H9 (cell line): Measurements from ENCODE around the gene NOP9. TPM values are rescaled to one million over a fixed set of nuclear protein-coding genes. Genes with fewer than 3 reads are reported as not detected.

ENCODE experiments used
- DNase-seq: peaks from one replicate; pipeline ENCODE4 v3.0.0-alpha.2; 2017
- H2AFZ ChIP-seq: one replicate; pipeline ENCODE4 v1.6.1; 2013; ENCODE audit warnings: mild to moderate bottlenecking, low read length, control low read depth, moderate library complexity
- H2AK5ac ChIP-seq: 2 replicates; pipeline ENCODE4 v1.6.1; 2013; ENCODE audit warnings: low read length, control low read depth, mixed read lengths; ENCODE audit not compliant: insufficient read length
- H2BK120ac ChIP-seq: one replicate; pipeline ENCODE4 v1.6.1; 2013; ENCODE audit warnings: low read depth, mild to moderate bottlenecking, low read length, control low read depth, inconsistent platforms; ENCODE audit not compliant: poor library complexity, severe bottlenecking
- H2BK12ac ChIP-seq: 2 replicates; pipeline ENCODE4 v1.6.1; 2013; ENCODE audit warnings: low read length, control low read depth, mixed read lengths, low read depth; ENCODE audit not compliant: insufficient read length
- H2BK15ac ChIP-seq: 2 replicates; pipeline ENCODE4 v1.6.1; 2013; ENCODE audit warnings: low read depth, low read length, control low read depth
- H2BK20ac ChIP-seq: one replicate; pipeline ENCODE4 v1.6.1; 2013; ENCODE audit warnings: low read depth, mild to moderate bottlenecking, low read length, control low read depth, inconsistent platforms; ENCODE audit not compliant: poor library complexity, severe bottlenecking
- H2BK5ac ChIP-seq: 2 replicates; pipeline ENCODE4 v1.6.1; 2013; ENCODE audit warnings: low read length, control low read depth, mixed read lengths; ENCODE audit not compliant: insufficient read length
- H3K14ac ChIP-seq: 2 replicates; pipeline ENCODE4 v1.6.1; 2013; ENCODE audit warnings: low read length, control low read depth; ENCODE audit not compliant: insufficient read depth
- H3K18ac ChIP-seq: 2 replicates; pipeline ENCODE4 v1.6.1; 2013; ENCODE audit warnings: low read depth, mild to moderate bottlenecking, mixed read lengths, low read length, control low read depth; ENCODE audit not compliant: insufficient read length
- H3K23ac ChIP-seq: 2 replicates; pipeline ENCODE4 v1.6.1; 2013; ENCODE audit warnings: low read length, control low read depth, mixed read lengths, low read depth; ENCODE audit not compliant: insufficient read length
- H3K23me2 ChIP-seq: 2 replicates; pipeline ENCODE4 v1.6.1; 2013; ENCODE audit warnings: low read depth, mild to moderate bottlenecking, mixed read lengths, low read length, control low read depth; ENCODE audit not compliant: insufficient read length, poor library complexity, severe bottlenecking
- H3K27ac ChIP-seq: 2 replicates; pipeline ENCODE4 v1.5.1; 2013; ENCODE audit warnings: low read length, control low read depth, mixed read lengths, low read depth; ENCODE audit not compliant: insufficient read length
- H3K27me3 ChIP-seq: 2 replicates; pipeline ENCODE4 v1.6.1; 2013; ENCODE audit warnings: low read length, control low read depth, inconsistent platforms; ENCODE audit not compliant: insufficient read depth
- H3K4ac ChIP-seq: 2 replicates; pipeline ENCODE4 v1.6.1; 2013; ENCODE audit warnings: low read depth, mild to moderate bottlenecking, control low read depth, inconsistent platforms, low read length, moderate library complexity
- H3K4me1 ChIP-seq: 2 replicates; pipeline ENCODE4 v1.6.1; 2013; ENCODE audit warnings: low read length, control low read depth, inconsistent platforms; ENCODE audit not compliant: insufficient read depth
- H3K4me2 ChIP-seq: 2 replicates; pipeline ENCODE4 v1.6.1; 2013; ENCODE audit warnings: low read length, control low read depth, mixed read lengths; ENCODE audit not compliant: insufficient read length, insufficient read depth
- H3K56ac ChIP-seq: 2 replicates; pipeline ENCODE4 v1.6.1; 2013; ENCODE audit warnings: low read depth, mild to moderate bottlenecking, mixed read lengths, low read length, control low read depth; ENCODE audit not compliant: insufficient read length
- H3K79me1 ChIP-seq: 2 replicates; pipeline ENCODE4 v1.6.1; 2013; ENCODE audit warnings: low read depth, mild to moderate bottlenecking, moderate library complexity, low read length, control low read depth, inconsistent platforms; ENCODE audit not compliant: insufficient read depth, poor library complexity, severe bottlenecking
- H3K79me2 ChIP-seq: 2 replicates; pipeline ENCODE4 v1.6.1; 2013; ENCODE audit warnings: low read length, control low read depth, inconsistent platforms; ENCODE audit not compliant: insufficient read depth
- H3K9ac ChIP-seq: 2 replicates; pipeline ENCODE4 v1.6.1; 2013; ENCODE audit warnings: low read length, control low read depth, mixed read lengths; ENCODE audit not compliant: insufficient read length; ENCODE audit errors: extremely low read depth
- H3K9me3 ChIP-seq: one replicate; pipeline ENCODE4 v1.6.1; 2013; ENCODE audit warnings: low read depth, low read length, inconsistent platforms; ENCODE audit not compliant: control insufficient read depth
- H3T11ph ChIP-seq: one replicate; pipeline ENCODE4 v1.6.1; 2013; ENCODE audit warnings: mild to moderate bottlenecking, low read length, control low read depth, inconsistent platforms
- H4K20me1 ChIP-seq: one replicate; pipeline ENCODE4 v1.6.1; 2013; ENCODE audit not compliant: control insufficient read depth, insufficient read length, insufficient read depth
- H4K5ac ChIP-seq: 2 replicates; pipeline ENCODE4 v1.6.1; 2013; ENCODE audit warnings: low read depth, mild to moderate bottlenecking, mixed read lengths, low read length, control low read depth; ENCODE audit not compliant: insufficient read length
- H4K8ac ChIP-seq: replicated peaks from 2 replicates; pipeline ENCODE4 v1.6.1; 2013; ENCODE audit warnings: low read length, control low read depth, mixed read lengths, low read depth; ENCODE audit not compliant: insufficient read length
- H4K91ac ChIP-seq: 2 replicates; pipeline ENCODE4 v1.6.1; 2013; ENCODE audit warnings: low read depth, mild to moderate bottlenecking, moderate library complexity, mixed read lengths, low read length, control low read depth; ENCODE audit not compliant: insufficient read length
- H3K27ac Mint-ChIP-seq, 3 experiments: 2 replicates in 2 of 3; 3 replicates in 1 of 3; pipeline ENCODE4 v1.8.0; 2020 to 2021; ENCODE audit warnings: mixed read lengths in 3 of 3, mild to moderate bottlenecking in 1 of 3, moderate library complexity in 1 of 3
- H3K27me3 Mint-ChIP-seq: 2 replicates; pipeline ENCODE4 v1.8.0; 2021; ENCODE audit warnings: low read depth, mild to moderate bottlenecking, moderate library complexity, mixed read lengths
- H3K36me3 Mint-ChIP-seq, 3 experiments: 2 replicates in 2 of 3; 3 replicates in 1 of 3; pipeline ENCODE4 v1.8.0; 2020 to 2021; ENCODE audit warnings: low read depth in 3 of 3, mixed read lengths in 3 of 3; ENCODE audit not compliant: insufficient read depth in 1 of 3
- H3K4me1 Mint-ChIP-seq, 2 experiments: 2 replicates each; pipeline ENCODE4 v1.8.0; 2020; ENCODE audit warnings: mixed read lengths in 2 of 2
- H3K4me3 Mint-ChIP-seq, 2 experiments: 2 replicates in 1 of 2; 3 replicates in 1 of 2; pipeline ENCODE4 v1.8.0; 2020 to 2021; ENCODE audit warnings: mild to moderate bottlenecking in 2 of 2, mixed read lengths in 2 of 2, moderate library complexity in 1 of 2
- H3K9me3 Mint-ChIP-seq, 2 experiments: 2 replicates in 1 of 2; 3 replicates in 1 of 2; pipeline ENCODE4 v1.8.0; 2020; ENCODE audit warnings: mild to moderate bottlenecking in 2 of 2, mixed read lengths in 2 of 2, moderate library complexity in 1 of 2
- WGBS: extraction: QIAGEN DNeasy Blood & Tissue Kit; methylation state at CpG from one replicate; pipeline ENCODE4 v1.1.7; 2013; ENCODE audit warnings: missing lambda C conversion rate, low lambda C conversion rate, mixed read lengths; ENCODE audit not compliant: insufficient read length; ENCODE audit errors: extremely low coverage; 5-methylcytosine and 5-hydroxymethylcytosine counted together
- total RNA-seq: library from RNA; stranded (reverse); gene quantifications from 2 replicates; pipeline ENCODE4 v1.2.1, GENCODE V29; 2021
- TF ChIP-seq, protein P1 (sequence below): fragments of 200-600 bp; sonication (generic); conservative IDR thresholded peaks from 3 replicates; pipeline ENCODE4 v1.8.0; 2021; ENCODE audit warnings: antibody characterized with exemption, mild to moderate bottlenecking

Gene NOP9
- total RNA-seq, 1 experiment from 2014 or later = 34.7 TPM

- no peak overlapping the region for H3T11ph ChIP-seq
- no peaks in the 10 kb centered on the region for H3K9me3 ChIP-seq
- H2BK12ac ChIP-seq = no peak overlapping the region
- Mint-ChIP-seq H3K36me3 (peaks cover 7 to 48% (median 17%) of the 10 kb centered on the region in 3 experiments), H3K27me3 (no peaks in the 10 kb centered on the region), H3K9me3 (no peaks in the 10 kb centered on the region; a peak in 1 of 5 replicates), H3K4me3 (no peak overlapping the region), H3K4me1 (peaks cover 8 to 10% of the 10 kb centered on the region in 2 experiments), H3K27ac (no peak overlapping the region)
- H2BK20ac ChIP-seq = no peak overlapping the region
- H4K8ac ChIP-seq = no peak overlapping the region
- no peak overlapping the region for H3K56ac ChIP-seq
- H4K91ac ChIP-seq = no peak overlapping the region
- H4K20me1 ChIP-seq = no peaks in the 10 kb centered on the region
- H2AK5ac ChIP-seq = no peak overlapping the region
- no peak overlapping the region for H3K14ac ChIP-seq
- no peak overlapping the region for H3K9ac ChIP-seq
- H3K79me1 ChIP-seq = no peaks in the 10 kb centered on the region
- no peak overlapping the region for H3K27ac ChIP-seq
- no peaks in the 10 kb centered on the region for H3K4me1 ChIP-seq
- H2AFZ ChIP-seq = no peak overlapping the region
- no peak overlapping the region for H2BK15ac ChIP-seq
- DNase-seq = no peak
- no peaks in the 10 kb centered on the region for H3K79me2 ChIP-seq
- H3K23ac ChIP-seq = no peak overlapping the region
- H3K27me3 ChIP-seq = no peaks in the 10 kb centered on the region
- TF ChIP-seq, protein P1, sequence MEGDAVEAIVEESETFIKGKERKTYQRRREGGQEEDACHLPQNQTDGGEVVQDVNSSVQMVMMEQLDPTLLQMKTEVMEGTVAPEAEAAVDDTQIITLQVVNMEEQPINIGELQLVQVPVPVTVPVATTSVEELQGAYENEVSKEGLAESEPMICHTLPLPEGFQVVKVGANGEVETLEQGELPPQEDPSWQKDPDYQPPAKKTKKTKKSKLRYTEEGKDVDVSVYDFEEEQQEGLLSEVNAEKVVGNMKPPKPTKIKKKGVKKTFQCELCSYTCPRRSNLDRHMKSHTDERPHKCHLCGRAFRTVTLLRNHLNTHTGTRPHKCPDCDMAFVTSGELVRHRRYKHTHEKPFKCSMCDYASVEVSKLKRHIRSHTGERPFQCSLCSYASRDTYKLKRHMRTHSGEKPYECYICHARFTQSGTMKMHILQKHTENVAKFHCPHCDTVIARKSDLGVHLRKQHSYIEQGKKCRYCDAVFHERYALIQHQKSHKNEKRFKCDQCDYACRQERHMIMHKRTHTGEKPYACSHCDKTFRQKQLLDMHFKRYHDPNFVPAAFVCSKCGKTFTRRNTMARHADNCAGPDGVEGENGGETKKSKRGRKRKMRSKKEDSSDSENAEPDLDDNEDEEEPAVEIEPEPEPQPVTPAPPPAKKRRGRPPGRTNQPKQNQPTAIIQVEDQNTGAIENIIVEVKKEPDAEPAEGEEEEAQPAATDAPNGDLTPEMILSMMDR = no peak
- H3K23me2 ChIP-seq = no peaks in the 10 kb centered on the region
- H2BK120ac ChIP-seq = no peak overlapping the region
- H3K4me2 ChIP-seq = no peak overlapping the region
- no CpG with 5 or more reads among the region's 2 CpGs for whole genome bisulfite sequencing
- no peak overlapping the region for H3K18ac ChIP-seq
- no peak overlapping the region for H2BK5ac ChIP-seq
- H4K5ac ChIP-seq = no peak overlapping the region
- no peak overlapping the region for H3K4ac ChIP-seq
Measured at GRCh38 chr14:24293525-24293924, 6.1 kb upstream of the NOP9 start.
